HepG2 (cell line): ENCODE measurements around the gene CACNA2D3. TPM values are rescaled to one million over a fixed set of nuclear protein-coding genes. Genes with fewer than 3 reads are reported as not detected.

Experiments used
- ATAC-seq: fragments of 200-7000 bp; cut with Tn5 transposase; 3 replicates; pipeline ENCODE4 v1.9.1; 2020; ENCODE audit warnings: mild to moderate bottlenecking, moderate library complexity
- BruUV-seq: library from RNA; stranded (reverse); fragments of 400-500 nt; replicated peaks from 2 replicates; lab custom pipeline; 2021; lab: Mats Ljungman, UMichigan
- CTCF ChIA-PET: fragments of 300-600 bp; formaldehyde crosslinking; extraction: SDS; loops from one replicate; lab custom pipeline; 2021; ENCODE audit warnings: low total read pairs, inconsistent platforms, low intra/inter-chr PET ratio; lab: Yijun Ruan, JAX
- POLR2A ChIA-PET: fragments of 350-600 bp; sonication (Branson Sonifier 250); formaldehyde crosslinking; loops from one replicate; lab custom pipeline; 2020; ENCODE audit warnings: antibody characterized with exemption, inconsistent platforms; lab: Yijun Ruan, JAX
- DNase-seq: peaks from one replicate; pipeline ENCODE4 v3.0.0-alpha.2; 2015; ENCODE audit warnings: low spot score
- FAIRE-seq: peaks from 3 replicates; lab custom pipeline; 2011; peaks lifted over from hg19 to GRCh38; lab: Jason Lieb, UNC
- H2AFZ ChIP-seq: one replicate; pipeline ENCODE4 v1.6.1; 2011; ENCODE audit warnings: low read length, inconsistent platforms
- H3K27ac ChIP-seq: fragments of 300-600 bp; 3 replicates; pipeline ENCODE4 v1.8.0; 2011; ENCODE audit warnings: mixed run types, mild to moderate bottlenecking, mixed read lengths, low read length, inconsistent platforms; ENCODE audit not compliant: insufficient read depth; ENCODE audit errors: extremely low read length
- H3K27me3 ChIP-seq, 2 experiments: fragments of 200-600 bp in 1 of 2; 2 replicates in 1 of 2; 3 replicates in 1 of 2; pipeline versions ENCODE4 v1.6.0 to v1.8.0; 2011; ENCODE audit warnings: low read length in 2 of 2, mild to moderate bottlenecking in 2 of 2, moderate library complexity in 2 of 2, inconsistent platforms in 1 of 2; ENCODE audit not compliant: insufficient read depth in 2 of 2, control insufficient read depth in 1 of 2
- H3K36me3 ChIP-seq, 2 experiments: fragments of 200-600 bp in 1 of 2; replicated peaks in 1 of 2; 2 replicates in 1 of 2; 3 replicates in 1 of 2; pipeline versions ENCODE4 v1.5.1 to v1.8.0; 2011; ENCODE audit warnings: low read length in 2 of 2, inconsistent platforms in 1 of 2; ENCODE audit not compliant: insufficient read depth in 2 of 2, control insufficient read depth in 1 of 2
- H3K4me1 ChIP-seq: 2 replicates; pipeline ENCODE4 v1.5.1; 2012; ENCODE audit warnings: low read length, inconsistent platforms; ENCODE audit not compliant: insufficient read depth
- H3K4me2 ChIP-seq: 2 replicates; pipeline ENCODE4 v1.6.0; 2011; ENCODE audit warnings: low read depth, low read length, inconsistent platforms
- H3K4me3 ChIP-seq, 3 experiments: fragments of 200-600 bp in 1 of 3; sonication (generic), shearing (Covaris generic) in 1 of 3; replicated peaks in 1 of 3; 2 replicates each; pipeline ENCODE4 v1.5.1; 2011 to 2016; ENCODE audit warnings: low read length in 3 of 3, inconsistent platforms in 2 of 3, low read depth in 2 of 3, mild to moderate bottlenecking in 2 of 3, control low read depth in 1 of 3, mixed read lengths in 1 of 3; ENCODE audit not compliant: insufficient read depth in 1 of 3
- H3K79me2 ChIP-seq: one replicate; pipeline ENCODE4 v1.6.1; 2011; ENCODE audit warnings: low read length, inconsistent platforms; ENCODE audit not compliant: insufficient read depth
- H3K9ac ChIP-seq: 2 replicates; pipeline ENCODE4 v1.6.0; 2011; ENCODE audit warnings: mild to moderate bottlenecking, low read depth, low read length, inconsistent platforms; ENCODE audit not compliant: insufficient read depth
- H3K9me3 ChIP-seq: 2 replicates; pipeline ENCODE4 v1.5.1; 2012; ENCODE audit warnings: mild to moderate bottlenecking, low read length
- H4K20me1 ChIP-seq: 2 replicates; pipeline ENCODE4 v1.6.0; 2011; ENCODE audit warnings: inconsistent platforms, mild to moderate bottlenecking, low read length, moderate library complexity; ENCODE audit not compliant: insufficient read depth
- IKZF1 ChIP-seq: fragments of 450-650 bp; IDR thresholded peaks from 2 replicates; pipeline ENCODE4 v1.7.1; 2016
- MAZ ChIP-seq, 2 experiments: sonication (generic) in 1 of 2; formaldehyde crosslinking in 1 of 2; IDR thresholded peaks; 2 replicates each; pipeline versions ENCODE4 v1.5.0 to v1.6.1; 2012 to 2020; ENCODE audit warnings: low read depth in 2 of 2, mild to moderate bottlenecking in 2 of 2, borderline replicate concordance in 1 of 2, improper control_type of control experiment in 1 of 2, low read length in 1 of 2, missing genetic modification reagents in 1 of 2, moderate library complexity in 1 of 2
- NPAS2 ChIP-seq: sonication (generic); formaldehyde crosslinking; IDR thresholded peaks from 2 replicates; pipeline ENCODE4 v1.8.0; 2022; ENCODE audit warnings: mild to moderate bottlenecking, missing genetic modification reagents, borderline replicate concordance
- SNAPC4 ChIP-seq: sonication (generic); formaldehyde crosslinking; IDR thresholded peaks from 2 replicates; pipeline ENCODE4 v1.4.0; 2020; ENCODE audit warnings: mild to moderate bottlenecking, missing genetic modification reagents
- WIZ ChIP-seq: sonication (generic); formaldehyde crosslinking; IDR thresholded peaks from 2 replicates; pipeline ENCODE4 v1.5.1; 2020; ENCODE audit warnings: mild to moderate bottlenecking, missing genetic modification reagents
- ZFP36 ChIP-seq: fragments of 150-350 bp; IDR thresholded peaks from 2 replicates; pipeline ENCODE4 v1.6.1; 2018; ENCODE audit warnings: borderline replicate concordance, low read length, low read depth; ENCODE audit not compliant: partially characterized antibody
- ZNF343 ChIP-seq: sonication (generic); formaldehyde crosslinking; IDR thresholded peaks from 2 replicates; pipeline ENCODE4 v1.4.0; 2020; ENCODE audit warnings: mild to moderate bottlenecking, missing genetic modification reagents
- ZNF775 ChIP-seq: sonication (generic); formaldehyde crosslinking; IDR thresholded peaks from 2 replicates; pipeline ENCODE4 v1.4.0; 2020; ENCODE audit warnings: missing genetic modification reagents, mild to moderate bottlenecking, moderate library complexity, borderline replicate concordance
- WGBS: methylation state at CpG from one replicate; pipeline ENCODE4 v1.1.6; 2017; ENCODE audit warnings: low lambda C conversion rate; 5-methylcytosine and 5-hydroxymethylcytosine counted together
- in situ Hi-C: cut with HindIII; loops from 2 replicates; pipeline ENCODE4 v1.10.0; 2017; ENCODE audit warnings: low pct_unique_long_range_greater_than_20kb; ENCODE audit not compliant: extremely low pct_ligation_motif_present
- intact Hi-C: fragments of 100-400 bp; cut with micrococcal nuclease; formaldehyde crosslinking; loops from one replicate; pipeline ENCODE4 v1.10.0; 2022; ENCODE audit not compliant: unreplicated experiment
- polyA plus RNA-seq, 8 experiments: library from polyadenylated mRNA; depleted of rRNA in 3 of 8; stranded (reverse) in 7 of 8; unstranded in 1 of 8; fragments of >200 nt; fragmentation: Illumina TruSeq in 4 of 8; extraction: Trizol in 4 of 8; gene quantifications; 2 replicates each; pipeline versions ENCODE4 v1.2.1 to v1.2.3, GENCODE V29; 2011 to 2016; ENCODE audit warnings: low read depth in 4 of 8, missing spikeins in 1 of 8, mixed read lengths in 1 of 8; ENCODE audit not compliant: insufficient read depth in 1 of 8
- total RNA-seq, 5 experiments: library from RNA; depleted of rRNA; stranded (reverse); fragments of >200 nt; fragmentation: Illumina TruSeq; extraction: Trizol; gene quantifications; 2 replicates each; pipeline ENCODE4 v1.2.3, GENCODE V29; 2016; ENCODE audit warnings: low read depth in 1 of 5

The CACNA2D3 gene
- total and polyA plus RNA-seq, 2 of the 13 experiments (the other 11 are each of a cell fraction or from before 2014, with no cell fraction given) = not detected

GRCh38 chr3:54342676-54343075 lies 220.3 kb downstream of the CACNA2D3 start (continued):
- TF ChIP-seq SNAPC4 (CRISPR knock-in tag) = no peak
- TF ChIP-seq, all 625 proteins: peak for 0

GRCh38 chr3:54343495-54343894 lies 221.1 kb downstream of the CACNA2D3 start:
- H3K79me2 ChIP-seq = no peaks in the 10 kb centered on the region
- in situ Hi-C loops = no loop called here
- H3K4me3 ChIP-seq = no peak overlapping the region
- no peaks in the 10 kb centered on the region for H4K20me1 ChIP-seq
- intact Hi-C loops = no loop called here
- H3K4me2 ChIP-seq = no peak overlapping the region
- H2AFZ ChIP-seq = no peak overlapping the region
- H3K36me3 ChIP-seq = no peaks in the 10 kb centered on the region
- H3K4me1 ChIP-seq = no peaks in the 10 kb centered on the region
- no peak for DNase-seq
- no TSS peak for BruUV-seq
- TF ChIP-seq ZFP36 (no peak), NPAS2 (CRISPR knock-in tag) (no peak), ZNF775 (no peak), WIZ (no peak), ZNF343 (CRISPR knock-in tag) (no peak), MAZ (IDR thresholded peaks at IDR 0.05; ENCODE audit: borderline replicate concordance, low read depth, low read length) (no peak), MAZ (CRISPR knock-in tag; IDR thresholded peaks at IDR 0.05; ENCODE audit: low read depth) (no peak), IKZF1 (no peak)
- FAIRE-seq = no peak
- POLR2A ChIA-PET = no interaction called here
- 14% methylated on average over 1 of the region's 1 CpG for WGBS
- no peaks in the 10 kb centered on the region for H3K9me3 ChIP-seq
- no peak overlapping the region for H3K27ac ChIP-seq
- no peak for ATAC-seq
- CTCF ChIA-PET = no interaction called here
- H3K9ac ChIP-seq = no peak overlapping the region
- H3K27me3 ChIP-seq = peaks cover 0 to 3% of the 10 kb centered on the region in 2 experiments; a peak in 2 of 5 replicates
